IMR-90 (cell line): ENCODE results near the gene TOMM20.

Experiments used
- CEBPB ChIP-seq: IDR thresholded peaks from 2 replicates; pipeline ENCODE4 v1.6.1; 2012; ENCODE audit warnings: low read depth, low read length, improper control_type of control experiment
- CTCF ChIP-seq: conservative IDR thresholded peaks from 2 replicates; pipeline ENCODE4 v1.5.1; 2012; ENCODE audit warnings: mild to moderate bottlenecking, low read depth, low read length, improper control_type of control experiment
- MAFK ChIP-seq: IDR thresholded peaks from 2 replicates; pipeline ENCODE4 v1.6.1; 2012; ENCODE audit warnings: low read depth, low read length, improper control_type of control experiment
- MAZ ChIP-seq: IDR thresholded peaks from 2 replicates; pipeline ENCODE4 v1.6.1; 2012; ENCODE audit warnings: low read depth, mild to moderate bottlenecking, low read length, improper control_type of control experiment, moderate library complexity, borderline replicate concordance
- POLR2A ChIP-seq: IDR thresholded peaks from 2 replicates; pipeline ENCODE4 v1.6.1; 2012; ENCODE audit warnings: mild to moderate bottlenecking, low read depth, low read length
- RAD21 ChIP-seq: IDR thresholded peaks from 2 replicates; pipeline ENCODE4 v1.6.1; 2012; ENCODE audit warnings: low read length, improper control_type of control experiment
- RCOR1 ChIP-seq: IDR thresholded peaks from 2 replicates; pipeline ENCODE4 v1.6.1; 2012; ENCODE audit warnings: mild to moderate bottlenecking, low read length, improper control_type of control experiment; ENCODE audit not compliant: insufficient replicate concordance
- SMC3 ChIP-seq: fragments of 150-350 bp; IDR thresholded peaks from 2 replicates; pipeline ENCODE4 v1.6.1; 2016; ENCODE audit warnings: low read depth, mild to moderate bottlenecking, antibody characterized with exemption, low read length, moderate library complexity

- TF ChIP-seq RCOR1 (no peak), CTCF (no peak), POLR2A (no peak), MAZ (no peak), MAFK (no peak), RAD21 (no peak), SMC3 (no peak), CEBPB (no peak)
Measured at GRCh38 chr1:235145639-235146038, 17.0 kb upstream of the TOMM20 start.
